Measurements from ENCODE around the gene SRGAP2B.
"Not testable (repeated sequence)": the region's sequence is repeated elsewhere in the genome, so short reads cannot be mapped to it uniquely, and the experiment has no call there.

Gene SRGAP2B

GRCh38 chr1:144947495-144947894 is 147.6 kb downstream of the SRGAP2B start:
- not testable (repeated sequence) for DNase-seq (ENCODE audit: low read depth)

DNA sequence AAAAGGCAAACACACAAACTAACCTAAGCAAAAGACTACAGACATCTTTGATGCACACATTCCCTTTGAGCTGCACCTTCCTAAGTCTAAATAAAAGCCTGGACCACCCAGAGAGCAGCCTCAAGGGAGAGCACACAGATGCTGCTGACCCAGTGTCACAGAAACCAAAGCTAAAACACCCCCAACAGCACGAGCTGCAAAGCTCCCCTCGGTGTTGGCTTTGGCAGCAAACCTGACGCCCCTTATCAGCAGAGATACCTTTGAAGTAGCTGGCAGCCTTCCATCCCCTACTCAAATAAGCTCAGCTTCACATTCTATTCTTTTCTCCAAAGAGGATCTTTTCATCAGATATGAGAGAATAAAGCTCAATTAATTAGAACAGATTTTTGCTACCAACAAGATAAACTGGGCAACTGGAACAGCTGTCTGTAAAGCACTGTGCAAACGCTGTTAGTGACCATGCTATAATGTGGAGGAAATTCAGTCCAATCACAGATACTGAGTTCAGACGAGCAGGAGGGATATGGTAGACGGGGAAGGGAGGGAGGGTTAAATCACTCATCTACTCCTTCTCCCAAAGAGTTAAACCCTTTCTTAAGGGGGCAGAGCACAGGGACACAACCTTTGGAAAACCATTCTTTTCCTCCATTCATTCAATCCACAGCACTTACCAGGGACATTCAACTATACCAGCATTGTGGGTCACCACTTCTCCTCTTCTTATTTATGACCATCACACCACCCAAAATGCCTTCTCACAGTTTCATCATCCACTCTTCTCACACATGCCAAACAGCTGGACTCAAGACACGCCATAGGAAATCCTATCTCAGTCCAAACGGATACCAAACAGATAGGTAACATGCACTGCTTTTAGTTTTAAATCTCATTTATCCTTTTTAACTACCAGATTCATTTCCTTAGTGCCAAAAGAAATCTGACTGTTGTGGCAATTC is 148.3 kb downstream of the SRGAP2B start:
- not testable (repeated sequence) for DNase-seq (ENCODE audit: low read depth)

GRCh38 chr1:144941710-144942109 is 153.4 kb downstream of the SRGAP2B start:
- DNase-seq (ENCODE audit: low read depth), result not testable (repeated sequence)

- not testable (repeated sequence) for DNase-seq (ENCODE audit: low read depth)
These were observed 155.1 kb downstream of the SRGAP2B start for GRCh38 chr1:144940054-144940453.

DNA sequence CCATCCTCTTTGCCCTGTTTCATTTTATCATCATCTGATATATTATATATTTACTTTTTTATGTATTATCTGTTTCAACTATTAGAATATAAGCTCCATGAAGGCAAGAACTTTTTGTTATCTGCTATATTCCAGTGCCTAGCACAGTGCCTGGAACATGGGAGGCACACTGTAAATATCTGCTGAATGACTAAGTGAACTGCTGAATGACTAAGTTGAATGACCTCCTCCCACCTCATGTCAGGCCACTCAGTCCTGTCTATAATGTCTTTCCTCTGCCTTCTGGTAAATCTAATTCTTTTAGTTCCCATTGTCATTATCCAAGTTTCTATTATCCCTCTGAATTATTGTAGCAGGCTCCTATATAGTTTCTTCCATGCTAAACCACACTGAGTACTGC is 156.5 kb downstream of the SRGAP2B start:
- not testable (repeated sequence) for DNase-seq (ENCODE audit: low read depth)

GRCh38 chr1:144936186-144936732 is 158.9 kb downstream of the SRGAP2B start:
- not testable (repeated sequence) for DNase-seq (ENCODE audit: low read depth)

- DNase-seq (ENCODE audit: low read depth), result not testable (repeated sequence)
These were observed 159.8 kb downstream of the SRGAP2B start for GRCh38 chr1:144935310-144935709.

DNA sequence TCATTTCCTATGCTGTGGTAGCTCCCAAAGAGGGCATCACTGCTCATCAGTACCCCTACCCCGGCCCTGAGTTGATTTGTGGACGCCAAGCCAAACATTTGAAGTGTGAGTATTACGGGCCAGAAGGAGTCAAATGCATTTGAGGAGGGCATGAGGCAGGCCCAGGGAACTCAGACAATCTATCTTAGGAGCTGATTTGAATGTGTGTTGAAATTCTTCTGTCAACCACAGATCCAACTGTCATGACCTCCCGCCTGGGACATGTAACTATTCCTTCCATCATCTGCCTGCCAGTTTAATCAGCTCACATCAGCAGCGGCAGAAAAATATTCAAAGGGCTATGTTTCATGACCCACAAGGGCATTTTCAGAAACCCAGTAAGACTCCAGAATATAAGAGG is 162.1 kb downstream of the SRGAP2B start:
- not testable (repeated sequence) for DNase-seq (ENCODE audit: low read depth)

DNA sequence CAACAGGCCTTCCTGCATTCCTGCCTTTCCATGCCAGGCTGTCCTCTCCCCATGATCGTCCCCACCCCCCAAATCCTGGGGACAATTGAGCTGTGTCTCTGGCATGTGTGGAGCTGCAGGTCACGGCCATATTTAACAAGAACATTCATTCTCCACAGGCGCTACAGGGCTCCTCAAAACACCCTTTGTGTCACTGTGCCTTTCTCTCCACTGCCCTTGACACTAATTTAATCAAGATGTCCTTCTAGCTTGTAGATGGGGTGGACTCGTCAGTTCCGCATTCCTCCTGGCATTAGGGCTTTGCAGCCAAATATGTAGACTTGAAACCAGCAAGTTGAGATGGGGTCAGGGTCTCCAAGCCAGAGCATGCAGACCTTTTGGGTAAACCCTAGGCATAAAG is 163.0 kb downstream of the SRGAP2B start:
- DNase-seq (ENCODE audit: low read depth), result not testable (repeated sequence)

DNA sequence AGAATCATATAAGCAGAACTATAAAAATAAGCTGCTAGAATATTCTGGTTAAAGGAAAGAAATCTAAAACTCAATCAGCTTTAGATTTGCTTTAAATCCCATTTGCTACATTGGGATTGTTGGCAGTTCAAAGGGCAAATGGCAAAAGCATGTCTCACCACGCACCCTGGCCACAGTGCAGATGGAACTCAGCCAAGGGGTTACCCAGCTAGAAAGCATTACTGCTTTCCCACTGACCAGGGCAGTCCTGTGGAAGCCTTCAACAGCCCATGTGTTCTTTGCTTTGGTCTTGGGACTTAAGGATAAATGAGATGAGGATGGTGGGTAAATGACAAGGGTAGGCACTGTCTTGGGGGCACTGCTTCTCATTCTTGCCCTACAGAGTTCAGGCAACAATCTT is 163.6 kb downstream of the SRGAP2B start:
- not testable (repeated sequence) for DNase-seq (ENCODE audit: low read depth)

- DNase-seq (ENCODE audit: low read depth), result not testable (repeated sequence)
These were observed 164.9 kb downstream of the SRGAP2B start for GRCh38 chr1:144930085-144930777.

DNA sequence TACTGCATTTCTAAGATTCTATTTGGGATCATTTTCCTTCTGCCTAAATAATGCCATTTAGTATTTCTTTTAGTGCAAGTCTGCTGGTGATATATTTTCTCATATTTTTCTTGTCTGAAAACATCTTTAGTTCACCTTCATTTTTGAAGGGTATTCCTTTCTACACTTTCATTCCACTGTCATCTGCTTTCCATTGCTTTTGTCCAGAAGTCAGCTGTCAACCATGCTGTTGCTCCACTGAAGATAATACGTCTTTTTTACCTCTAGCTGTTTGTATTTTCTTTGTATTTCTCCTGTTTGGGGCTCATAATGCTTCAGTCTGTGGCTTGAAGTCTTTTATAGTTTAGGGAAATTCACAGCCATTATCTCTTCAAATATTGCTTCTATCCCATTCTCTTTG is 167.8 kb downstream of the SRGAP2B start:
- not testable (repeated sequence) for DNase-seq (ENCODE audit: low read depth)

- not testable (repeated sequence) for DNase-seq (ENCODE audit: low read depth)
These were observed 171.5 kb downstream of the SRGAP2B start for GRCh38 chr1:144923640-144924039.

GRCh38 chr1:144922785-144923184 is 172.3 kb downstream of the SRGAP2B start:
- DNase-seq (ENCODE audit: low read depth), result not testable (repeated sequence)

GRCh38 chr1:144919106-144919505 is 176.0 kb downstream of the SRGAP2B start:
- DNase-seq (ENCODE audit: low read depth), result not testable (repeated sequence)

GRCh38 chr1:144918027-144918603 is 177.0 kb downstream of the SRGAP2B start:
- not testable (repeated sequence) for DNase-seq (ENCODE audit: low read depth)

DNA sequence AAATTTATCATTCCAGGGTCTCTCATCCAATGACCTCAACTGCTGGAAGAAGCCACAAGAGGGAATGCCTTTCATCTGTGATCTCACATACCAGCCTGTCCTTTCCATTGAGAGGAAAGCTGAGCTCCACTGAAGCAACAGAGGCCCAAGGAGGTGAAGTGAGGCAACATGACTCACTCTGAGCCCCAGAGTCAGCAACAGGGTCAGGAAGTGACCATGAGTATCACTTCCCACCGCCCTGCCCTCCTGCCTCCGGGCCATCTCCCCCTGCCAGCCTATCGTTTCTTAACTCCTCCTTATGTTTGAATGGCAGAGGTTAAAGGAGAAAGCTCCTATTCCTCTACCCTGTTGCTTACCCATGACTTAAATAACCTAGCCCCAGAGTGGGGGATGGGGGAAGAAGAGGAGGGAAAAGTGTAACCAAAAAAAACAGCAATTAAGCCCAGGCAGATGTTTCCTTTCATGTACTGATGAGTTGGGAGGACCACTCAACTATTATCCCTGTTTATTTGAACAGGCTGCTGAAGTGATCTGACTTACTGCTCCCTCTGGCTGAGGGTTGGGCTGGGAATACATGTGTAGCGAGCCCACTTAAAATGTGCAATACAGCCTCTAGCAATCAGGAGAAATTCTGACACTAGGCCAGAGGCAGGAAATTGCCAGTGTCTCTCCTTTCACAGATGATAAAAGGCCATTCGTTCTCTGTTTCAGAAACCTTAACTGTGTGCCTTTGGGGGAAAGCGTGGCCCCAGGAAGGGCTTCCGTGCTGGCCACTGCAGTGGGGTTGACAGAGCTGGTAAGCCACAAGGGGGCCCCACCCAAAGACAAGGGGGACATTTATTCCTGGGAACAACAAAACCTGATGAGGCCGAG is 177.7 kb downstream of the SRGAP2B start:
- DNase-seq (ENCODE audit: low read depth), result not testable (repeated sequence)

- not testable (repeated sequence) for DNase-seq (ENCODE audit: low read depth)
These were observed 181.0 kb downstream of the SRGAP2B start for GRCh38 chr1:144913977-144914734.

DNA sequence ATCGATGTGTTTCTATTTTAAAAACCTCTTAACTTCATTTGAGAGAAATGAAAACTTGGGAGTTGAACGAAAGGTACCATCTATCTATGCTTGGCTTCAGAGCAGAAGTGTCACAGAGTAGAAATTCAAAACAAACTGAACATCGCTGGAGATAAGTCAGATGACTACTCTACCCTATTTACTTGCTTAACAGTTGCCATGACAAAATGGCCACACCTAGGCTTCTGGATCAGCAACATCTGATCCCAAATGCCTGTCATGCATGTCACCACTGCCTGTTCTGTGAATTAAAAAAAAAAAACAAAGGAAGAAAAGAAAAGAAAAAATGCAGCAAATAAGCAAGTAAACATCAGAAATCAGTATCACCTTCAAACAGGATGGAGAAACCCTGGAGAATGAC is 181.7 kb downstream of the SRGAP2B start:
- not testable (repeated sequence) for DNase-seq (ENCODE audit: low read depth)

- DNase-seq (ENCODE audit: low read depth), result not testable (repeated sequence)
These were observed 184.4 kb downstream of the SRGAP2B start for GRCh38 chr1:144910729-144911128.
